Measurements from ENCODE around the gene FHDC1.
A peak's percentile ranks its signal among the peaks of the same experiment; 100 is the strongest.
"Not testable (repeated sequence)": the region's sequence is repeated elsewhere in the genome, so short reads cannot be mapped to it uniquely, and the experiment has no call there.

FHDC1 gene

GRCh38 chr4:152935631-152936445 is at the start of gene FHDC1:
Gene FHDC1, plus strand, starts transcription at chr4:152936323. Its CDS starts 6,735 bp downstream, at chr4:152943058.
- DNase-seq (ENCODE audit: extremely low spot score), result peak; percentile 38
- TF ChIP-seq, protein P1, sequence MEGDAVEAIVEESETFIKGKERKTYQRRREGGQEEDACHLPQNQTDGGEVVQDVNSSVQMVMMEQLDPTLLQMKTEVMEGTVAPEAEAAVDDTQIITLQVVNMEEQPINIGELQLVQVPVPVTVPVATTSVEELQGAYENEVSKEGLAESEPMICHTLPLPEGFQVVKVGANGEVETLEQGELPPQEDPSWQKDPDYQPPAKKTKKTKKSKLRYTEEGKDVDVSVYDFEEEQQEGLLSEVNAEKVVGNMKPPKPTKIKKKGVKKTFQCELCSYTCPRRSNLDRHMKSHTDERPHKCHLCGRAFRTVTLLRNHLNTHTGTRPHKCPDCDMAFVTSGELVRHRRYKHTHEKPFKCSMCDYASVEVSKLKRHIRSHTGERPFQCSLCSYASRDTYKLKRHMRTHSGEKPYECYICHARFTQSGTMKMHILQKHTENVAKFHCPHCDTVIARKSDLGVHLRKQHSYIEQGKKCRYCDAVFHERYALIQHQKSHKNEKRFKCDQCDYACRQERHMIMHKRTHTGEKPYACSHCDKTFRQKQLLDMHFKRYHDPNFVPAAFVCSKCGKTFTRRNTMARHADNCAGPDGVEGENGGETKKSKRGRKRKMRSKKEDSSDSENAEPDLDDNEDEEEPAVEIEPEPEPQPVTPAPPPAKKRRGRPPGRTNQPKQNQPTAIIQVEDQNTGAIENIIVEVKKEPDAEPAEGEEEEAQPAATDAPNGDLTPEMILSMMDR (IDR thresholded peaks at IDR 0.05; ENCODE audit: control extremely low read depth, extremely low read depth, low read depth, missing control alignments), result no peak
- CTCF ChIA-PET, result interaction anchor here (1.1 kb wide), 1 partner anchor 192 kb away, joined by 4 read pairs; no protein-coding TSS in a partner anchor
- POLR2A ChIA-PET, result no interaction called here

DNA sequence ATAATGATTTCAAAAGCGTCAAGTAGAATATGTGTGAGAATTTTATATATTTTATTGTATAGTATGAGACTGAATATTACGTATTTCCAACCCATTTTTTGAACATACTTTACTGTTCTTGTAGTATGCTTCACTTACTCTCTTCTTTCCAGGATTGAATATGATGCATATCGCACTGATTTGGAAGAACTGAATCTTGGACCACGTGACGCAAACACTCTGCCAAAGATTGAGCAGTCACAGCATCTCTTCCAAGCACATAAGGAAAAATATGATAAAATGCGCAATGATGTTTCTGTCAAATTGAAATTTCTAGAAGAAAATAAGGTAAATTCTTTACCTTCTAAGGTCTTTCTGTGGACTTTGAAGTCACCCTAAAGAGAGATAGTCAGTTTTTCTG is 48.1 kb upstream of the FHDC1 start:
- DNase-seq (ENCODE audit: extremely low spot score), result no peak
- ChIA-PET POLR2A (no interaction called here), CTCF (no interaction called here)
- TF ChIP-seq, protein P1 (IDR thresholded peaks at IDR 0.05; ENCODE audit: control extremely low read depth, extremely low read depth, low read depth, missing control alignments), result no peak

- TF ChIP-seq, protein P1 (IDR thresholded peaks at IDR 0.05; ENCODE audit: control extremely low read depth, extremely low read depth, low read depth, missing control alignments), result no peak
- ChIA-PET POLR2A (no interaction called here), CTCF (interaction anchor here (1.2 to 1.3 kb wide), 2 partner anchors 111 to 191 kb away, joined by 3 to 4 read pairs; no protein-coding TSS in a partner anchor)
- no peak for DNase-seq (ENCODE audit: extremely low spot score)
Observed at GRCh38 chr4:152892974-152893373, 43.1 kb upstream of the FHDC1 start.

GRCh38 chr4:152894673-152895072 is 41.5 kb upstream of the FHDC1 start:
- ChIA-PET CTCF (interaction anchor here (2.0 kb wide), 1 partner anchor 9 kb away, joined by 9 read pairs; no protein-coding TSS in a partner anchor), POLR2A (no interaction called here)
- TF ChIP-seq, protein P1 (IDR thresholded peaks at IDR 0.05; ENCODE audit: control extremely low read depth, extremely low read depth, low read depth, missing control alignments), result no peak
- DNase-seq (ENCODE audit: extremely low spot score), result no peak

- DNase-seq (ENCODE audit: extremely low spot score), result no peak
- POLR2A ChIA-PET, result no interaction called here
- TF ChIP-seq, protein P1 (IDR thresholded peaks at IDR 0.05; ENCODE audit: control extremely low read depth, extremely low read depth, low read depth, missing control alignments), result no peak
- CTCF ChIA-PET, result interaction anchor here (0.7 to 2.0 kb wide), 3 partner anchors 11 to 231 kb away, joined by 3 to 9 read pairs (median 4); no protein-coding TSS in a partner anchor
Observed at GRCh38 chr4:152896811-152897210, 39.3 kb upstream of the FHDC1 start.

GRCh38 chr4:152898133-152898532 is 38.0 kb upstream of the FHDC1 start:
- CTCF ChIA-PET; POLR2A ChIA-PET; DNase-seq (ENCODE audit: extremely low spot score): not testable (repeated sequence)

GRCh38 chr4:152898606-152899005 is 37.5 kb upstream of the FHDC1 start:
- no peak for DNase-seq (ENCODE audit: extremely low spot score)
- ChIA-PET CTCF (no interaction called here), POLR2A (no interaction called here)
- TF ChIP-seq, protein P1 (IDR thresholded peaks at IDR 0.05; ENCODE audit: control extremely low read depth, extremely low read depth, low read depth, missing control alignments), result no peak

Data from GM10248 (cell line).